Measurements from ENCODE around the gene PCDHA3.

DNA sequence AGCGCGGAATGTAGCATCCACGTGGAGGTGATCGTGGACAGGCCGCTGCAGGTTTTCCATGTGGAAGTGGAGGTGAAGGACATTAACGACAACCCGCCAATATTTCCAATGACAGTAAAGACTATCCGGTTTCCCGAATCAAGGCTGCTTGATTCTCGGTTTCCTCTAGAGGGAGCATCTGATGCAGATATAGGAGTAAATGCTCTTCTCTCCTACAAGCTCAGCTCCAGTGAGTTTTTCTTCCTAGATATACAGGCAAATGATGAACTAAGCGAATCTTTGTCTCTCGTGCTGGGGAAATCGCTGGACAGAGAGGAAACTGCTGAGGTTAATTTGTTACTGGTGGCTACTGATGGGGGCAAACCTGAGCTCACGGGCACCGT, 5.6 kb upstream of the PCDHA3 start:
- TF ChIP-seq, protein P1, sequence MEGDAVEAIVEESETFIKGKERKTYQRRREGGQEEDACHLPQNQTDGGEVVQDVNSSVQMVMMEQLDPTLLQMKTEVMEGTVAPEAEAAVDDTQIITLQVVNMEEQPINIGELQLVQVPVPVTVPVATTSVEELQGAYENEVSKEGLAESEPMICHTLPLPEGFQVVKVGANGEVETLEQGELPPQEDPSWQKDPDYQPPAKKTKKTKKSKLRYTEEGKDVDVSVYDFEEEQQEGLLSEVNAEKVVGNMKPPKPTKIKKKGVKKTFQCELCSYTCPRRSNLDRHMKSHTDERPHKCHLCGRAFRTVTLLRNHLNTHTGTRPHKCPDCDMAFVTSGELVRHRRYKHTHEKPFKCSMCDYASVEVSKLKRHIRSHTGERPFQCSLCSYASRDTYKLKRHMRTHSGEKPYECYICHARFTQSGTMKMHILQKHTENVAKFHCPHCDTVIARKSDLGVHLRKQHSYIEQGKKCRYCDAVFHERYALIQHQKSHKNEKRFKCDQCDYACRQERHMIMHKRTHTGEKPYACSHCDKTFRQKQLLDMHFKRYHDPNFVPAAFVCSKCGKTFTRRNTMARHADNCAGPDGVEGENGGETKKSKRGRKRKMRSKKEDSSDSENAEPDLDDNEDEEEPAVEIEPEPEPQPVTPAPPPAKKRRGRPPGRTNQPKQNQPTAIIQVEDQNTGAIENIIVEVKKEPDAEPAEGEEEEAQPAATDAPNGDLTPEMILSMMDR (IDR thresholded peaks at IDR 0.05; ENCODE audit: borderline replicate concordance, extremely low read depth, low read length, poor library complexity, severe bottlenecking), result peak; percentile 37
- no peak for TF ChIP-seq EZH2 (IDR thresholded peaks at IDR 0.05; ENCODE audit: borderline replicate concordance, low read depth, low read length, severe bottlenecking)

Data from DND-41 (cell line).